Mesenteric fat pad (tissue), 1 donor: ENCODE measurements around the gene ZNF276. TPM values are rescaled to one million over a fixed set of nuclear protein-coding genes. Genes with fewer than 3 reads are reported as not detected.
"Not testable (repeated sequence)": the region's sequence is repeated elsewhere in the genome, so short reads cannot be mapped to it uniquely, and the experiment has no call there.

Source experiments
- DNase-seq: peaks from one replicate; pipeline ENCODE4 v3.0.0-alpha.2; 2020; ENCODE audit warnings: low spot score
- total RNA-seq: library from RNA; stranded (reverse); fragmentation: NEBNext Ultra II Directional; extraction: Animal tissue kit (Norgen Biotek cat#: 25700); gene quantifications from one replicate; pipeline ENCODE4 v1.2.1, GENCODE V29; 2021
- donor health status: DM: yes; HTN: yes; CAD: no.

Gene ZNF276
- total RNA-seq, 1 donor from 2014 or later, result 26.0 TPM

GRCh38 chr16:89733322-89733721, 12.0 kb downstream of the ZNF276 start:
- no peak for DNase-seq

DNA sequence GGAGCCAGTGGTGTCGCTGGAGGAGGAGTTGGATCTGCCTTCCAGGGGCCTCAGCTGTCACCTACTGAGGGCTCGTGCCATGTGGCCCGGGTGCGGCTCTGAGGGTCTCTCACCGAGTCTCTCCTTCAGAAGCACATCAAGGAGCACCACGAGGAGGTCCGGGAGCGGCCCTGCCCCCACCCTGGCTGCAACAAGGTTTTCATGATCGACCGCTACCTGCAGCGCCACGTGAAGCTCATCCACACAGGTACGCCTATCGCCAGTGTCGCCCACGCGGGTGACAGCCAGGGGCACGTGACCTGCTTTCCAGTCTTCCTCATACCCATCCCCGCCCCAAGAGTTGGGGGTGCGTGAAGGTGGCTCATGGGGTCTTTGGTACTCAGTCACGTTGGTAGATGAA, 12.5 kb downstream of the ZNF276 start:
- no peak for DNase-seq

DNA sequence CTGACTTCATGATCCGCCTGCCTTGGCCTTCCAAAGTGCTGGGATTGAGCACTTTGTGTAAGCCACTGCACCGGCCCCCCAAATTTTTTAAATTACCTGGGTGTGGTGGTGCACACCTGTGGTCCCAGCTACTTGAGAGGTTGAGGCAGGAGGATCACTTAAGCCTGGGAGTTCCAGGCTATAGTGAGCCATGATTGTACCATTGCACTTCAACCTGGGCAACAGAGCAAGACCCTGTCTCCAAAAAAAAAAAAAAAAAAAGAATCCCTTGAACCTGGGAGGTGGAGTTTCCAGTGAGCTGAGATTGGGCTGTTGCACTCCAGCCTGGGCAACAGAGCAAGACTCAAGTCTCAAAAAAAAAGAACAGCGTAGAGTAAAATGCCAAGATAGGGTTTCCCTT, 15.2 kb downstream of the ZNF276 start:
- DNase-seq, result no peak

DNA sequence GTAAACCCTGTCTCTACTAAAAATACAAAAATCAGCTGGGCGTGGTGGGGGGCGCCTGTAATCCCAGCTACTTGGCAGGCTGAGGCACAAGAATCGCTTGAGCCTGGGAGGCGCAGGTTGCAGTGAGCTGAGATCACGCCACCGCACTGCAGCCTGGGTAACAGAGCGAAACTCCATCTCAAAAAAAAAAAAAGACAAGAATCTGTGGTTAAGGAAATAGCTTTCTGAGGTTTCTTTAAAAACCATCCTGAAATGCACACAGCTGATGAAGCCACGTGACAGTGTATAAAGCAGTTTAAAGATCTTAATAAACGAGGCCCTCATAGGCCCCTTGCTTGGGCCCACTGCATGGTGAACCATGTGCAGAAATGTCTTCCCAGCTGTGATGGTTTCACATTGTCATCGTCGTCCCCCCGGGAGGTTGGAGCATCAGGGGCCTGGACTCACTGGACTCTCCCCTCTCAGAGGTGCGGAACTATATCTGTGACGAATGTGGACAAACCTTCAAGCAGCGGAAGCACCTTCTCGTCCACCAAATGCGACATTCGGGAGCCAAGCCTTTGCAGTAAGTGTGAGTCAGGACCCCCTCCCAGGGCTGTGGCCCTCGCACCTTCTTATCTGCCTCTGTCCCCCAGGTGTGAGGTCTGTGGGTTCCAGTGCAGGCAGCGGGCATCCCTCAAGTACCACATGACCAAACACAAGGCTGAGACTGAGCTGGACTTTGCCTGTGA, 16.2 kb downstream of the ZNF276 start:
- DNase-seq, result no peak

- DNase-seq, result no peak
These were observed 16.7 kb downstream of the ZNF276 start for GRCh38 chr16:89738072-89738377.

DNA sequence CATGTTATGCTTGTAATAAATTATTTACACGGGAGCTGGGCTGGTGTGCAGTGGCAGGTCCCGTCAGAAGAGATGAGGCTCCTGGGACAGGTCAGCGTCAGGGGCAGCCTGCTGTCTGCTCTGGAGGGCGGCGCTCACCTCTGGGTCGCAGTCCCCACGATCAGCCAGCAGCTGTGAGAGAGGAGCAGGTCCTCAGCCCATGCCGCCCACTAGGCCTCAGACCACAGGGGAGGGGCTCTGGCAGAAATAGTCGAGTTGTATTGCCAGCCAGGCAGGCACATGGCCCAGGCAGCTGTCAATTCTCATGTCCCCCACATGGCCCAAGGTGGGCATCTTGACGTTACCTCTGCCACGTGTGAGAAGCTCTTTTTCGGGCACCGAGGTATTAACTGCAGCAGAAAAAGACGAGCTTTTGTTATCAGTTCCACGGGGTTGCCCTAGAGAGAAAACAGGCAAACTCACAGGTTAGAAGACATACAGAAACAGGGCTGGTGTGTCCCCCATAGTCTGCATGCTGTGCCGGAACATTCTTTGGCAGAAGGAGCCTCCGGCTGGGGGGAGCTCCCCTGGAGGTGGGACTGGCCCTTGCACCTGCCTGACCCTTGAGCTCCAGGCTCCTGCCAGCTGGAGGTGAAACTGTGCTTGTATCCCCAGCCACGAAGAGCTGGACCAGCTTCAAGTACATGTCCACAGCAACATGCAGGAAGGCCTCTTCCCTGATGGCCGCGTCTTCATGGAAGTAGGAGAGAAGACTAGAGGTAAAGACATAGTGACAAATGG, 17.4 kb downstream of the ZNF276 start:
- DNase-seq, result no peak

DNA sequence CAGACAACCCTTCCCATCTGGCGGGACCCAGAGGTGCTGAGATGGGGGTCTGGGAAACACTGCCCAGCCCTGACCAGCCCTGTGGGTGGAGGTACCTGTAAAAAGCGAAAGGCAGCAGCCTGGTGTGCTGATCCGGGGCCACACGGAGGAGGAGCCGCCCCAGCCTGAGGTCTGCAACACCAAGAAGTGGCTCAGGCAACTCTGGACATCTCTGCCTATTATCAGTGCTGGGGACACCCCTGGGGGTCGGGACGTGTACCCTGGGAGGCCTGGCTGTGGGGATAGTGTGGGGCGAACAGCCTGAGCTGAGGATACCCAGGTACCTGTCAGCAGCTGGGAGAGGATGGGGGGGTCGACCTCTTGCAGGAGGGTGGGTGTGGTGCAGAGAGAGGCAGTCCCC, 18.0 kb downstream of the ZNF276 start:
- no peak for DNase-seq

DNA sequence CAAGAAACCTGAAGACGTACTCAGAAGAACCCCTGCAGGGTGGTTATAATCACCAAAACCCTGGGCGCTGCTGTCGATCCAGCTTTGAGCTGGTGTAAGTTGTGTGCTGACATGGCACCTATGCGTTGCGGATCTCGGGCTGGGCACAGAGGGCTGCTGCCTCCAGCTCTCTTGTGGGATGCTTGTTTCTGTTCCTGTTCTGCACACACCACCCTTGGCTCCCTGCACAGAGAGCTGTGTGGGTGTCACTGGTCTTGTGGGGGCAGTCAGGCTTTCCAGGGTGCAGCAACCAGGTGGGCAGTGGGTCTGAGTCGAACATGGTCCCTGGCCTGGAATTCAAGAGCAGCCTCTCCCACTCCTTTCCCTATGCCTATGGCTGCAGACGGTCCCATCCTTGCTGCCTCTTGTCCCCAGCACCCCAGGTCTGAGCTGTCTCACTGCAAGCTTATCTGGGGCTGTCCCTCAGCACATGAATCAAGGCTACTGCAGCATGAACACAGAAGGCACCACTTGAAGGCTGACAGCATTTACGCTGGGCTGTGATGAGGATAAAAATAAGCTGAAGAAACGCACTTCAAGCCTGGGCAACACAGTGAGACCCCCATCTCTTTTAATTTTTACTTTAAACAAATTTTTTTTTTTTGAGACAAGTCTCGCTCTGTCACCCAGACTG, 20.1 kb downstream of the ZNF276 start:
- no peak for DNase-seq

DNA sequence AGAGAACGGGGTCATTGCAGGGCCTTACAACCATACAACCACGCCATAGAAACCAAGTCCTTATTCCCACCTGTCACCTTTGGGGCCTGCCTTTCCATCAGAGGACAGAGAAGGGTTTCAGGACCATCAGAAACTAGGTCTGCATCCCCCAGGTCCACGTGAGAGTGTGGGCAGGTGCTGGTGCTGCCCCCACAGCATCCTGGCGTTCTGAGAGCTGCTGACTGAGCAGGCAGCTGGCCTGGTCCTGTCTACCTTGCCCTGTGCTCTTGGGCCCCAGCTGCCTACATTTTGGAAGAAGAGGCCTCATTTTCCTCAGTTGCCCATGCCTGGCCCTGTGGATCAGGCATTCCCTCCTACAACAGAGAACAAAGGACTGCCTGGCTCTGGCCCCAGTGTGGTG, 21.6 kb downstream of the ZNF276 start:
- DNase-seq, result no peak

GRCh38 chr16:89744813-89745212, 23.5 kb downstream of the ZNF276 start:
- DNase-seq, result no peak

- no peak for DNase-seq
These were observed 24.7 kb downstream of the ZNF276 start for GRCh38 chr16:89746043-89746442.

GRCh38 chr16:89748076-89748475, 26.7 kb downstream of the ZNF276 start:
- DNase-seq, result no peak

DNA sequence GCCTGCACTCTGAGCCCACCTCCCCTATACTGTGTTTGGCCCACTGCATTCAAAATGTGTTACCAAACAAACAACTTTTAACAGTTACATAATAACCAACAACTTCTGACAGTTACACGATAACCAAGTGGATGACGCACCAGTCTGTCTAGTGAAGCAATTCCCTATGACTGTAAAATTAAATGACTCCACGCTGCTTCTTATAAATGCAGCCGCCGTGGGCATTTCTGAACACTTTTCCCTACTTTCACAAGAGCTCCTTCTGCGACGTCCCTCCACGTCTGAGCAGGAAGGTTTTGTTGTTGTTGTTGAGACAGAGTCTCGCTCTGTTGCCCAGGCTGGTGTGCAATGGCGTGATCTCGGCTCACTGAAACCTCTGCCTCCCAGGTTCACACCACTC, 27.6 kb downstream of the ZNF276 start:
- no peak for DNase-seq

GRCh38 chr16:89749637-89750036, 28.3 kb downstream of the ZNF276 start:
- DNase-seq, result no peak

DNA sequence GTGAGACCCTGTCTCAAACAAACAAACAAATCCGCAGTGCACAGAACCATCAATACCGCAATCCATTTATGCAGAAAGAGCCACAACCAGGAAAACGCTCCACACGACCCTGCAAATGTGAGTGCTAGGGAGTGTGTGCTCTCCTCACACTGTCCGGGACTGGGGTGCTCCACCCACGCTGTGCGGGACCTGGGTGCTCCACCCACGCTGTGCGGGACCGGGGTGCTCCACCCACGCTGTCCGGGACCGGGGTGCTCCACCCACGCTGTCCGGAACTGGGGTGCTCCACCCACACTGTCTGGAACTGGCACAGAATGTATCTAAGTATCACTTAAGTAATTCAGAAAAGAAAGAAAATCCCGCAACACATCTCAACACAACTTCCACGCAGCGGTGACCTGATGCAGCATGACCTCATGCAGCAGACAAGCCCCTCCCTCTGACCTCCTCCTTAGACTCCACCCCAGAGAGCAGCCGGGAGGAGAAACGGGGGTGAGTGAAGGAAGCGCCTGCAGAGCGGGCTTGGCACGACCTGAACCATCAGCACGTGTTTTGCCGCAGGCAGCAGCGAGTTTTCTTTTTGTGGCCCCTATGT, 38.5 kb downstream of the ZNF276 start:
- no peak for DNase-seq

GRCh38 chr16:89761304-89761922, 40.1 kb downstream of the ZNF276 start:
- no peak for DNase-seq

DNA sequence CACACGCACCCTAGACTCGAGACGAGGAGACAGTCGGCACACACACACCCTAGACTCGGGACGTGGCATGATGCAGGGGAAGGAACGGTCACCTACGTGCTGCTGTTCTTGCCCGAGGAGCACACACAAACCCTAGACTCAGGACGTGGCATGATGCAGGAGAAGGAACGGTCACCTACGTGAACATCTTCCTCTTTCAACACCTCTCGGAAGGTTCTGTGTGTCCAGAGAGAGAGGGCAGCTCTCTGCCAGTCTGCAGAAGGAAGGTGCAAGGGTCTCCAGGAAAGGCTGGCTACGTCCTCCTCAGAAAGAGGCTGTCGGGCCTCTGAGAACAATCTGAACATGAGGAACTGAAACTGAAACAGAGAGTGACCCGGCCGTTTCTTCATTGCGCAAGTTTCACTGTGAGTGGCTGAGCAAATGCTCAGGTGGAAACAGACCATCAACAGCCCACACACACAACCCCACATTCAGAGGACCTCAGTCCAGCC, 43.4 kb downstream of the ZNF276 start:
- DNase-seq, result no peak

GRCh38 chr16:89765292-89765830, 44.0 kb downstream of the ZNF276 start:
- no peak for DNase-seq

DNA sequence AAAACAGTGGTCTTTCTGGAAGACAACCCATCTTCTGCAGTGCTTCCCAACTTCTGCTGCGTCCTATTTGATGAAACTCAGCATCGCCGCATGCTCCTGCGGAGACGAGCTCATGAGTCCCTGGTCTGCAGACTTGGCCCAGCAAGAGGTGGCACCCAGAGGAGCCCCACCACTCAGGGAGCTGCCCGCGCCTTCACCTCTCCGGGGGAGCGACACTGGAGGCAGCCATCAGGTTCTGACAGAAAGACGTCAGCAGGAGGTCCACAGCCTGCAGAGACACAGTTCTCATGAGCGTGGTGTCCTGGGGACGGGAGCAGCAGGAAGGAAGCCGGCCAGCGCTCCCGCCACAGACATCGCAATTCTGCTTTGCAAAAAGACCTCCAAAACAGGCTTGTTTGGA, 49.0 kb downstream of the ZNF276 start:
- DNase-seq, result no peak

- no peak for DNase-seq
These were observed 53.9 kb downstream of the ZNF276 start for GRCh38 chr16:89775223-89775622.

- DNase-seq, result not testable (repeated sequence)
These were observed 56.9 kb downstream of the ZNF276 start for GRCh38 chr16:89778211-89778610.
